SH-SY5Y (cell line): Measurements from ENCODE around the gene NMNAT2.

Source experiments
- GATA2 ChIP-seq: IDR thresholded peaks from 2 replicates; pipeline ENCODE4 v1.6.1; 2011; ENCODE audit warnings: mild to moderate bottlenecking, low read depth, low read length
- GATA3 ChIP-seq: IDR thresholded peaks from 2 replicates; pipeline ENCODE4 v1.6.1; 2011; ENCODE audit warnings: low read depth, mild to moderate bottlenecking, low read length, moderate library complexity

Gene NMNAT2

GRCh38 chr1:183356534-183357182 lies 61.5 kb downstream of the NMNAT2 start:
- TF ChIP-seq GATA2 (no peak), GATA3 (no peak)

- TF ChIP-seq GATA2 (no peak), GATA3 (no peak)
These were observed 62.4 kb downstream of the NMNAT2 start for GRCh38 chr1:183355797-183356196.

GRCh38 chr1:183355181-183355580 lies 63.0 kb downstream of the NMNAT2 start:
- TF ChIP-seq GATA2: no peak
- TF ChIP-seq GATA3: no peak

- no peak for TF ChIP-seq GATA3
- no peak for TF ChIP-seq GATA2
These were observed 64.6 kb downstream of the NMNAT2 start for GRCh38 chr1:183353597-183353996.

GRCh38 chr1:183349201-183349711 lies 68.9 kb downstream of the NMNAT2 start:
- TF ChIP-seq GATA3: no peak
- no peak for TF ChIP-seq GATA2

GRCh38 chr1:183346276-183346732 lies 71.9 kb downstream of the NMNAT2 start:
- TF ChIP-seq GATA2 (no peak), GATA3 (no peak)

GRCh38 chr1:183339556-183340167 lies 78.5 kb downstream of the NMNAT2 start:
- TF ChIP-seq GATA3: no peak
- TF ChIP-seq GATA2: no peak

GRCh38 chr1:183331091-183331742 lies 87.0 kb downstream of the NMNAT2 start:
- no peak for TF ChIP-seq GATA3
- no peak for TF ChIP-seq GATA2

GRCh38 chr1:183330335-183330734 lies 87.8 kb downstream of the NMNAT2 start:
- TF ChIP-seq GATA2: no peak
- no peak for TF ChIP-seq GATA3

GRCh38 chr1:183328371-183328770 lies 89.8 kb downstream of the NMNAT2 start:
- TF ChIP-seq GATA3 (no peak), GATA2 (no peak)

- TF ChIP-seq GATA2 (no peak), GATA3 (no peak)
These were observed 90.5 kb downstream of the NMNAT2 start for GRCh38 chr1:183327434-183328290.

- TF ChIP-seq GATA3 (no peak), GATA2 (no peak)
These were observed 94.1 kb downstream of the NMNAT2 start for GRCh38 chr1:183323849-183324683.

GRCh38 chr1:183319606-183320005 lies 98.6 kb downstream of the NMNAT2 start:
- TF ChIP-seq GATA3 (no peak), GATA2 (no peak)
